Measurements from ENCODE around the gene ZIC5.

GRCh38 chr13:99965329-99966000 is 6.1 kb downstream of the ZIC5 start:
- TF ChIP-seq POLR2AphosphoS5 (IDR thresholded peaks at IDR 0.05; ENCODE audit: borderline replicate concordance, low read depth, low read length) (no peak; the same call in 1 of the 2 replicates), EZH2 (IDR thresholded peaks at IDR 0.05) (no peak), FOXP2 (optimal IDR thresholded peaks at IDR 0.05; ENCODE audit: control extremely low read depth, extremely low read length, insufficient read depth) (no peak)

All from SK-N-MC (cell line).